ENCODE results near the gene MCOLN3. TPM values are rescaled to one million over a fixed set of nuclear protein-coding genes. Genes with fewer than 3 reads are reported as not detected.
A peak's percentile ranks its signal among the peaks of the same experiment; 100 is the strongest.

The MCOLN3 gene, protein sequence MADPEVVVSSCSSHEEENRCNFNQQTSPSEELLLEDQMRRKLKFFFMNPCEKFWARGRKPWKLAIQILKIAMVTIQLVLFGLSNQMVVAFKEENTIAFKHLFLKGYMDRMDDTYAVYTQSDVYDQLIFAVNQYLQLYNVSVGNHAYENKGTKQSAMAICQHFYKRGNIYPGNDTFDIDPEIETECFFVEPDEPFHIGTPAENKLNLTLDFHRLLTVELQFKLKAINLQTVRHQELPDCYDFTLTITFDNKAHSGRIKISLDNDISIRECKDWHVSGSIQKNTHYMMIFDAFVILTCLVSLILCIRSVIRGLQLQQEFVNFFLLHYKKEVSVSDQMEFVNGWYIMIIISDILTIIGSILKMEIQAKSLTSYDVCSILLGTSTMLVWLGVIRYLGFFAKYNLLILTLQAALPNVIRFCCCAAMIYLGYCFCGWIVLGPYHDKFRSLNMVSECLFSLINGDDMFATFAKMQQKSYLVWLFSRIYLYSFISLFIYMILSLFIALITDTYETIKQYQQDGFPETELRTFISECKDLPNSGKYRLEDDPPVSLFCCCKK
- total RNA-seq: not detected in 2 replicates

DNA sequence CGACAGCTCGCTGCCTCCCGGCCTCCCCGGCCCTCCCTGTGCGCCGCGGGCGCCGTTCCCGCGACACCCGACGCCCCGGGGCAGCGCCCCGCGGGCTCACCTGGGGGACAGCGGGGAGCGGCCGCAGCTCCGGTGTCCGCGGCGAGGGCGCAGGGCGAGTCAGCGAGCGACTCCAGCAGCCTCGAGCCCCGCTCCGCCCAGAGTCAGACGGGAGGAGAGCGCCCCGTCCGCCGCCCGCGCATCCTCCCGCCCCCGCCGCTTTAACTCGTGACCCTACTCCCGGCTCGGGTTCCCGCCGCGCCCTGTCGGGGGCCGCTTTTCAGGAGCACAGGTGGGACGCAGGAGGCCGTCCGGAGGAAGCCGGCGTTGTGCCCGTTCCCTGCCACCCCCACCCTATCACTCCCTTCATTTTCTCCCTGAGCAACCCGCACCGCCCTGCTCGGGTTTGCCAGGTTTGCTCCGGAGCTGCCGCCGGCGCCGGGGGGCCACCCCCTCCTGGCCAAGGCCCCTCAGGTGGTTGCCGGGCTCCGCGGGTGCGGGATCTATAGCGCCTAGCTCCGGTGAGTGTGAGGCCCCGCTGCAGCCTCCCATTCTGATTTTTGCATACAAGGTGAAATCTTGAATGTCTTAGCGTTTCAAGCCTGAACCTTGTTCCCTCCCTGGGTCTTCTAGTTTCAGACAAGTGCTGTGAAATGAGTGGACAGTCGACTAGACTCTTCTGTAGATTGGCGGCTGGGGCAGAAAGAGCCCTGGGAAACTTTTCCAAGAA lies at the start of gene MCOLN3:
MCOLN3 (minus strand) TSS at position 205 of the 769 bp plus-strand sequence. CDS start 3,140 bp downstream, outside the sequence.
- no peak for DNase-seq (ENCODE audit: low read depth in 2 of 2)

DNA sequence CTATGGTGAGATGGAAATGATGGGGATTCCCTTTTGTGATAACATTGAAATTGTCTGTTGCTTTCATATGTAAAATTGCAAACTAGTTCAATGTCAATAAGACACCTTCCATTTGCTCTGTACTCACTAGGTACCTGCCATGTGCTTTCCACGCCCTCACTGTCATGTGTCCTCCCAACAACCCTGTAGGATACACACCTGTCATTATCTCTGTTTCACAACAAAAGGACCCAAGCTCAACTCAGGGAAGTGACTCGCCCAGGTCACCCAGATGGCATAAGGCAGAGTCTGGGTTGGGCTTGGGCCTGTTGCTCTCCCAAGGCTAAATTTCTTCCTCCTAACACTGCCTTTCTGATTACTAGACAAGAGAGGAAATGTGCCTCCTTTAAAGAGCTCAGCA lies 45.3 kb upstream of the MCOLN3 start:
- DNase-seq (ENCODE audit: low read depth in 2 of 2): no peak

DNA sequence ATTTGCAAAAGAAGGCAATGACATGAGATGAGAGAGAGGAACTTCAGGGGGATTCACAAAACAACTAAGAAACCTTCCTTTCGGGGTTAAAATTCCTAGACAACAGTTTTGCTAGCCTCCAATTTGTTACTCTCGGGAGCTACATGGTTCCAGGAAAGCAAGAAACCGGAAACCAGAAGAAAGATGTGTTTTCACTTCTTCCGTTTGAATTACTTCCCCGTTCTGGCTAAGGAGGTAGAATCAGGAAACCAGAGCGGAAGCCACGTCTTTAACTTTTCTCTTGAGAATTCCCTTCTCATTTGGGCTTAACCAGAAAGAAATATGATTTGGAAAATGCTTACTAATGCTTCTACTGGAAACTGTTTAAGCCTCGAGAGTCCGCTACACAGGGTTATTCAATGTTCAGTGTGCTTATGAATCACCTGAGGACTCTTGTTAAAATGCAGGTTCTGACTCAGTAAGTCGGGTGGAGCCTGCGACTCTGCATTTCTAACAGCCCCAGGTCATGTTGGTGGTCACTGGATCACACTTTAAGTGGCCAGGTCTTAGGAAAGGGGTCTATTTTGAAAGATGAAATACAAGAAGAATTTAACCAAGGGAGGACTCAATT lies 43.5 kb upstream of the MCOLN3 start:
- no peak for DNase-seq (ENCODE audit: low read depth in 2 of 2)

DNA sequence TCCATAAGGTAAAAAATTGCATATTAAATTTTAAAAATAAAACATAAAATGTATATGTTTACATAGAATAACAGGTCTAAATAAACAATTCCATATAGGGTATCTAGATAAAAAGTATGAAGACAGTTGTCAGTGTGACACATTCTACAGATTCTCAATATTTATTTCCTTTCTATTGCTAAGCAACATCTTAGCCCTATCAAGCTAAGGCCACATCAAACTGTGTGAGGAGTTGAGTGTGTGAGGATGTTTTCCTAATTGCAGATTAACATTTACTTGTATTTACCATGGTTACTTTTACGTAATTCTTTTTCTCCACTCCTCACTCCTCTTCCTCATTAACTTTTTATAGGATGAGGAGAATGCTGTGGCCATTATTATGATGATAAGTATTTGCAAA lies 41.9 kb upstream of the MCOLN3 start:
- DNase-seq (ENCODE audit: low read depth in 2 of 2): no peak

DNA sequence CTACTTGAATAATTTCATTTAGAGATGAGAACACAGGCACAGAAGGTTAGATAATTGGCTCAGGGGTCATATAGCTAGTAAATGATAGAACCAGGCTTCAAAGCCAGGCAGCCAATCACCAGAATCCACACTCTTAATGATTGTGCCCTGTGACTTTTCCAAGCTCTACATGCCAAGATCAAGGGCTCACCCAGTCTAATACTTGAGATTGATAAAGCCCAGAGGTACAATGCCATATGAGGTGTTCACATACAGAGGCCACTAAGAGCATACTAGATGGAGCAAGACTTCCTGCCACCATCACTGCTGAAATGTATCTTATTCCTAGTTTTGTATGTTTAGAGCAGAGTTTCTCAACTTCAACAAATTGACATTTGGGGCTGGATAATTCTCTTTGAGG lies 40.9 kb upstream of the MCOLN3 start:
- no peak for DNase-seq (ENCODE audit: low read depth in 2 of 2)

DNA sequence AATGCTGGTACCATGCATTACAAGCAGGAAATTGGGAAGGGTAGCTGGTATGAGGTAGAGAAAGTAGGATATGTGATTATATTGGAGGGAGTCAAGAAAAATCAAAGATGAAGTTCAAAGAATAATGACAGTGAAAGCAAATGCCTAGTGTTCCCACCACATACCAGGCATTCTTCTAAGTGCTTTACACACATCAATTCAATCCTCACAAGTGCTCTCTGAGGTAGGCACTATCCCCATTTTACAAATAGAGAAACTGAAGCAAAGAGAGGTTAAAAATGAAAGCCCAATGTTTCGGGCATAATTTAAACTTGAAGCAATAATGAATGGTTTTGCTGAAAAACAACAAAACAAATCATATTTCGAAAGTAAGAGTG lies 40.1 kb upstream of the MCOLN3 start:
- no peak for DNase-seq (ENCODE audit: low read depth in 2 of 2)

DNA sequence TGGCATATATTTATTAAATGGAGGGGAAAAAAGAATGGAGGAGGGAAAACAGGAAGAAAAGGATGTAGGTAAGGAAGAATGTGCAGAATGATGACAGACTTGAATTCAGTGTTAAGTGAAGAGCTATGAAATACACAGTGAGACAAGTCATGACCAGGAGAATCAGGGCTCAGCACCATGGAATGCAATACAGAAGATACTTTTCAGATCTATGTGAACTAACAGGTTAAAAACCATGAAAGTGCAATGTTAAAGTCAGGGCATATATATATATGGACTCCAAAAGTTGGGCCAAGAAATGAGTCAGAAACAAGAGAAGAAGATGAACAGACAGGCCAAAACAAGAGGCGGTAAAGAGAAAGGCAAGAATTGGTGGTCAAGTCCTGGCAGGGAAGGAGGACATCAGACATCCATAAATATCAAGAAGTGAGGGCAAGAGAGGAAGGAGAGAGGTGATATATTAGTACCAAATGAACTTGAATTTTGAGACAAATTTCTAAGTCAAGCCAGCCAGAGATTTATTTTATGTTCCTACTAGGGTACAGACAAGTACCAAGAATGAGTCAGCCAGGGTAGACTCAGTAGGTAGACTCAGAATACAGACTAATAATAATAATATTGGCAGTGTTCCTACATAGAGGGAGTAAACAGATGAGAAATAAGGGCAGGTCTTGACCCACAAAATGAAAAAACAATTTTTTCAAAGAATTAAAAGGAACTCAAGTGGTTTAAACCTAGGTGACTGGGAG lies 39.5 kb upstream of the MCOLN3 start:
- no peak for DNase-seq (ENCODE audit: low read depth in 2 of 2)

DNA sequence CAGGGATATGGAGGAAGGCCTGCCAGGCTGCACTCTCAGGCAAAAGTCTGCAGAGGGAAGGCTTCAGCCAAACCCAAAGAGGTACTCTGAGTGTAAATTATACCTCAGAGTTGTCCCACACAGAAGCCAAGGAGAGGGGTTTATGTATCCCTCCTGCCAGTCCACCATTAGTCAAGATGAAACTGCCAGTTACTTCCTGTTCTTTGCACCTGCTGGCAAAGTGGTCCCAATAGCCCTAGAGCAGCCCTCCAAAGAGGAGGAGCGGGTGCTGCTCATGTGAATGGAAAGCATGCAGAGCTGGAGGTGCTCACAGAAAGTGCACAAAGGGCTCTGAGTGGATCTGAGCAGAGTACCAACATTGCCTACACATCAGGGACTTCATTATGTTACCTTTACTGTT lies 37.1 kb upstream of the MCOLN3 start:
- DNase-seq (ENCODE audit: low read depth in 2 of 2): no peak

DNA sequence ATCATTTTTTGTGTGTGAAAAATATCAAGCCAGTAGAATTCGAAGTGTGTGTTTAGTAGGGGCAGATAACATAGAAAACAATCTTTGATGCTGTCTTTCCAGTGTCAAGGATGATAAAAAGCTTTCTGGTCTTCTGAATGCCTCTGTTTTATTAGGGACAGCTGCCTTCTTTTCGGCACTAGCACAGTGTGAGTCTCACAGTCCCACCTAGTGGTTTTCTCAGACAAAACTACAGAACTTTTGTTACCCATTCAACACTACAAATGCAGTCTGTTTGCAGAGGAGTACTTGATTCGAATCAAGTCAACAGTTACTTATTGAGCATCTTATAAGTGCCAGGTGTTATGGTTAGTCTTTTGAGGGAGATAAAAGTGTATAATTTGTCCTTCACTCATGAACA lies 30.6 kb upstream of the MCOLN3 start:
- peak in 1 of 2 donors; percentile 4 for DNase-seq (ENCODE audit: low read depth in 2 of 2)

DNA sequence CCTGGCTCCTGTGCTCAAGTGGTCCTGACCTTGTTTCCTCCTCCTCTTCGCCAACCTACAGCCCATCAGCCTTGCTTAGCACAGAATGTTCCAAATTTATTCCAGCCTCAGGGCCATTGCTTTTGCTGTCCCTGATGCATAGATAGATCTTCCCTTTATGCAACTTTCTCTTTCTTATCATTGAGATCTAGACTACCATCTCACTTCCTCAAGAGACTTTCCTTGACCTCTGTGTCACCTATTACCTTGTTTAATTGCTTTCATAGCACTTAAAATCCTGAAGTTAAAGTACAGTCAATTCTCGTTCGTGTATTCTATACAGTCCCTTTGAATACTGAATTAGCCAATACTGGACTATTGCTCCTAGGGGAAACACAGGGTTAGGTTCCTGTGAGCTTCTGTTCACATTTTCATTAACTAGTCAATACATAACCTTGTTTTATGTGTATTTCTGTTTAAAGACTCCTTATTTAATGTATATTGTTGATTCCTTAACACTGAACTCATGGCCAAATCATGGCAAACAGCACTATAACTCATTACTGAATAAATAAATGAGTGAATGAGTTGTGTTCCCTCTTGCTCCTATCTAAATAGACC lies 26.2 kb upstream of the MCOLN3 start:
- no peak for DNase-seq (ENCODE audit: low read depth in 2 of 2)

DNA sequence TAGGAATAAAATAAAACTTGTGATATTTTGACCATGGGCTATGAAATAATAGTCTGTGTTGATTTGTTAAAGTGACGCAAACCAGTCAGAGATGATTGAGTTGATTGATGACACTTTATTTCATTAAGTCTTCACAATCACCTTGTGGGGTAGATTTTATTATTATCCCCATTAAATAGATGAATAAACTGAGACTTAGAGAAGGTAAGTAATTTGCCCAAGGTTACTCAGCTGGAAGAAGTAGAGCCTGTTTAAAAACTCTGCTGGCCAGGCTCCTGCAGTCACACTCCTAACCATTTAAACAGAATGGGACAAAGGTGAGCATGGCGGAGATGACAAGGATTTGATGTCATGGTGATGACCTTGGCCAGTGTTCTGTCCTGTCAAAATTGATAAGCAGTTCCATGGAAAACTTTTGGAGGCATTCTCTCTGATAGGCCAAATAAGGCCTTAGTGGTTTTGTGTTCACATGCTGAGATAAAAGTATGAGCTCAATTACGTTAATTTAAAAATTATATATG lies 22.7 kb upstream of the MCOLN3 start:
- DNase-seq (ENCODE audit: low read depth in 2 of 2): no peak

DNA sequence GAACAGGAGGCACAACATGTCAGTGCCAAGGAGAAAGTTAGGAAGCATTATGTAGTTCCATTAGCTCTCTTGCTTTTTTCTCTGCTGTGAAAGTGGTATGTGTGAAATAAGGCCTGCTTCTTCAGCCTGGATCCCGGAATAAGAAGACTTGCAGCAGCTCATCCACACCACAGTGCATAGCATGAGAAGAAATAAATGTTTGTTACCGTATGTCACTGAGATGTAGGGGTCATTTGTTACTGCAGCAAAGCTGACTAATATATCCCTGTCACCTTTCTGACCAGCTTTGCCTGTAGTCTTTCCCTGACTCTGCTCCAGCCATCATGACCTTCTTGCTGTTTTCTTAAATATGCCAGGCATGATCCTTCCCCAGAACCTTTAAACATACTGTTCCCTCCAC lies 20.5 kb upstream of the MCOLN3 start:
- no peak for DNase-seq (ENCODE audit: low read depth in 2 of 2)

DNA sequence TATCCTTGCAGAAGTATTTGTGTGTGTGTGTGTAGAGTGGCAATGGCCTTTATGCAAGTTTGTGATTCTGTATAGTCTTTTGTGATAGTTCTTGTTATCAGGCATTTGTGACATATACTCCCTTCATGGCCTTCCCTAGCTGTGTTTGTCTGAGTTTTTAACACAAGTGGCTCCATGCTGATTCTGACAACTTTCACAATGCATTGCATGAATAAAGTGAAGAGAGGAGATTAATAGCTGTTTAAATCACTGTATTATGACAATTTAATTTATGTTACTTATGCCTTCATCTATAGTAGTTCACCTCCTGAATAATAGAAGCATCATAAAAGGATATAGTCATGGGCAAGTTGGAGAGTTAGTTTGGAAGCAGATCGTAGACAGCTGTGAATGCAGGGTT lies 17.2 kb upstream of the MCOLN3 start:
- no peak for DNase-seq (ENCODE audit: low read depth in 2 of 2)

DNA sequence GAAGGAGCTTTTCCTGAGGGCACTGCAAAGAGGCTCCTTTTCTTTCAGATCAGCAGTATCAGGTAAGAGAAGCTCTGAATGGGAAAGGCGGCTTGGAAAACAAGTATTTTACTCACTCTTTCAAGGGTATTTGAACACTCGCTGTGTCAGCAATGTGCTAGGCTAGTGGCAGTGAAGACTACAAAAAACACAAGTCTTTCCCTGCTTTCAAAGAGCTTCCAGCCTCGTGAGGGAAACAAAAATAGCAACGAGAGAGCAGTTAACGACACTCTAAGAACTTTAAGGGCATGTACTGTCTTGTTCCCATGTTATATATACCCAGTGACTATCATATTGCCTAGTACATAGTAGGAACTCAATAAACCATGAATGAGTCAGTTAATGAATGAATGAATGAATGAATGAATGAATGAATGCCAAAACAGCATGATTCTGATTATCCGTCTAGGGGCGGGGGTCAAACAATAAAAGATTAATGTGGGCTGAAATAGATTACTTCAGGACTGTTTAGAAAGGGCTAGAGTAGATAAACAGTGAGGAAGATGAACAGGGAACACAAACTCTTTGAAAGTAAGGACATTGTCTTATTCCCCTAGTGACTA lies 14.2 kb upstream of the MCOLN3 start:
- no peak for DNase-seq (ENCODE audit: low read depth in 2 of 2)

DNA sequence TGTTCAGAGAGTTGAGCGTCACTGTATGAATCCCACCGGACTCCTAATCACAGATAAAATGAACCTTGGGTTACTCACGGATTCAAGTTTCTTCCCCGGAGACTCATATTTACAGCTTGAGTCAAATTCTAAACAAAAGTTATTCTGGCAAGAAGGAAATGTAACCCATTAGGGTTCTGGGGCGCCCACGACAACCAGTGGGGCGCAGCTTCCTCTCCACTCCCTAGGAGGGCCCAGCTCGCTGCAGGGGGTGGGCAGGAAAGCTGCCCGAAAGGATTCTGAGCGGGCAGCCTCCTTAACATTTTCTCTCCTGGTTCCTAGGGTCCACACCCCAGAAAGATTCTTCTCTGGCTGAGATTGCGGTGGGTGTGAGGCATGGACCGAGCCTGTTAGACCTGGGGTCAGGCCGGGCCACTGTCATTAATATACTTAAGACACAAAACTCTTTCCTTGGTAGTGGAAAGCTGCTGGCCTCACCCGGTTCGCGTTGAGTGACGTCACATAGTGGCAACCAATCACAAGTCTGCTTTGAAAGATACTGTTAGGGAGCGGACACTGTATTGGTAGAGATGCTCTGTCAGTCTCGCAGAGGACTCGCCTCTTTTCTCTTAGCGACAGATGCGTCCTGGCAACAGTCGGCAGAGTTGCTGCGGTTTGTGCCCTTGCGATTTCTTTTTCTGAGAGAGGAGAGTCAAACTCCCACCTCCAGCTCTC lies 13.6 kb upstream of the MCOLN3 start:
- peak; percentile 96 to 97 for DNase-seq (ENCODE audit: low read depth in 2 of 2)

DNA sequence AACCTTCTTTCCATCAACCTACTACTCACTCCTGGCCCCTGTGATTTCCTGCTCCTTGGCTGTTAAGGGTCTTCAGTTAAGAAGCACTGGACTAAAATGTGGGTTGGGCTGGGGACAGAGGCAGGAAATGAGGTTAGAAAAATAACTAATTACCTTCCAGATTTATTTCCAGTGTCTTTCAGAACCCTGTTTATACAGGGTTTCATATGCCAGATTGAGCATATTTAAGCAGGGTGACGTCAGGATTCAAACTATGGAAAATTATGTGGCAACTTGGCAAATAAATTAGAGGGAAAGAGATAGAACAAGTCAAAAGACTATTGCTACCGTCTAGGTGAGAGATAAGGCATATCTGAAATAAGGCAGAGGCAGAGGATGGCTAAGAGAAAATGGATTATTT lies 11.7 kb upstream of the MCOLN3 start:
- no peak for DNase-seq (ENCODE audit: low read depth in 2 of 2)

DNA sequence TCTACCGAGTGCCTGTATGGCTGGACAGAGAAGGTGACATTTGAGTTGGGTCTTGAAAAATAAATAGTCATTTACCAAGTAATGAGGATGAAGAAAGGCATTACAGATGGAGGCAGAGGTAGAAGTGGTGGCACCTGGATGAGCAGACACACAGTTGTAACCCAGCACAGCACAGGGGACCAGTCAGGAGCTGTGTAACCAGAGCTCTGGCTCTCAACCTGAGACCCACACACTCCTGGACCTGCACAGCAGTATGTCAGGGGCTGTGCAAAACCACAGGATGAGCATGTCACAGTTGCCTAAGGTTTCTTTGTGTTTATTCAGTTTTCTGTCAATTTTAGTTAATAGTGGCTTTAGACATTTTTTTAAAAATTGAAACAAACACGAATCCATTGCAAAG lies 11.3 kb upstream of the MCOLN3 start:
- no peak for DNase-seq (ENCODE audit: low read depth in 2 of 2)

DNA sequence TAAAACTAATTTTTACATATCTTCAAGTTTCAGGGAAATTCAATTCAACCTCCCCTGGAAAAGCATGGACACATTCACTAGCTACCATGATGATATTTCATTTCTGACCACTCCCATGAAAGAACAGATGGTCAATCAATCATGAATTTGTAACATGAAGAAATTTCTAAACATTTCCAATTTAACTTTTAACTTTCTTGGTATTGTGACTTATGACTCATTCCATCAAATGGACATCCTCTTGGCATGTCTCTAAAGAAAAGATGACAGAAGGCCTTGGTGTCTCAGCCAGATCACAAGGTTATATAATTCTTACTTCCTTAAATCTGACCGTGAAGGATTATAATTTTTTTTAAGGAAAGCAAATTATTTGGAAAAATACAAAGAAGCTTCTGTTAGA lies 10.5 kb upstream of the MCOLN3 start:
- DNase-seq (ENCODE audit: low read depth in 2 of 2): peak in 1 of 2 donors; percentile 6

DNA sequence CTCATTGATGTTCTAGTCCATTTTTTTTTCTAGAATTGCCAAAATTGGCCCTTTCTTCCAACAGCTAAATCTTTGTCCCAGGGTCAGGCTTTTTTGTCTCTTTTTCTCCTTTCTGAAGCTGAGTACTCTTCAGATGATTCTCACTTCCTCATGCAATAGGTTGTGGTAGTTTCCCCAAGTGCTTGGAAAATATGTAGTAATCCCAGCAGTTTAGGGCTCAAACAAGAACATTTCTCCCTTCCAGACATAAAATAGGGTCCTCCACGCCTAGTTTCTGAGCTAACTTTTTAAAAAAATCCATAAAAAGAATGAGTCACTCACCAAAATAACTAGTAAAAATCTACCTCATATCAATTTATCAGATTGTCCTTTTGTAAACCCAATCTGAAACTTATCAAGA lies 10.0 kb upstream of the MCOLN3 start:
- no peak for DNase-seq (ENCODE audit: low read depth in 2 of 2)

DNA sequence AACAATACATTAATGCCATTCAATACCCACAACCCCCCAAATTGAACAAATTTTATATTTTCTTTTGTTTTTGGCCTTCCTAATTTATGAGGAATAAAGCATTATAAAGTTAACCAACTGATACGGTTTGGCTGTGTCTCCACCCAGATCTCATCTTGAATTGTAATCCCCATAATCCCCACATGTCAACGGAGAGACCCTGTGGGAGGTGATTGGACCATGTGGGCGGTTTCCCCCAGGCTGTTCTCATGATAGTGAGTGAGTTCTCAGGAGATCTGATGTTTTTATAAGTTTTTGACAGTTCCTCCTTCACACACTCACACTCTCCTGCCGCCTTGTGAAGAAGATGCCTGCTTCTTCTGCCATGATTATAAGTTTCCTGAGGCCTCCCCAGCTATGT lies 6.4 kb upstream of the MCOLN3 start:
- no peak for DNase-seq (ENCODE audit: low read depth in 2 of 2)
